K562 (cell line): ENCODE data around the gene CAGE1. TPM values are rescaled to one million over a fixed set of nuclear protein-coding genes. Genes with fewer than 3 reads are reported as not detected.

Experiments used
- ATAC-seq: fragments of 200-7000 bp; cut with Tn5 transposase; 3 replicates; pipeline ENCODE4 v1.9.1; 2020; ENCODE audit warnings: moderate library complexity
- BruUV-seq: library from RNA; stranded (reverse); fragments of 400-500 nt; replicated peaks from 2 replicates; lab custom pipeline; 2021; lab: Mats Ljungman, UMichigan
- CTCF ChIA-PET: fragments of 300-600 bp; formaldehyde crosslinking; extraction: SDS; loops from one replicate; lab custom pipeline; 2021; ENCODE audit warnings: low intra/inter-chr PET ratio; lab: Yijun Ruan, JAX
- POLR2A ChIA-PET: fragments of 300-600, 350-650 bp; sonication (Branson Sonifier 250); formaldehyde crosslinking; extraction: SDS; loops from one replicate; lab custom pipeline; 2021; ENCODE audit warnings: antibody characterized with exemption, inconsistent platforms; lab: Yijun Ruan, JAX
- DNase-seq, 4 experiments: peaks; one replicate each; pipeline versions ENCODE4 v3.0.0 to v3.0.0-alpha.2; 2011 to 2018; ENCODE audit warnings: low spot score in 3 of 4, mixed read lengths in 3 of 4; ENCODE audit errors: extremely low read depth in 1 of 4
- FAIRE-seq: peaks from 2 replicates; lab custom pipeline; 2011; peaks lifted over from hg19 to GRCh38; lab: Jason Lieb, UNC
- H2AFZ ChIP-seq: 2 replicates; pipeline ENCODE4 v1.6.0; 2011; ENCODE audit warnings: low read depth, low read length, control low read depth, inconsistent platforms
- H3K27ac ChIP-seq: fragments of 200-600 bp; 3 replicates; pipeline ENCODE4 v1.8.0; 2011; ENCODE audit warnings: low read depth, mild to moderate bottlenecking, control low read depth, inconsistent platforms, low read length, moderate library complexity, mixed read lengths; ENCODE audit errors: extremely low read depth
- H3K27me3 ChIP-seq, 2 experiments: fragments of 300-600 bp in 1 of 2; 2 replicates in 1 of 2; 3 replicates in 1 of 2; pipeline versions ENCODE4 v1.6.0 to v1.8.0; 2011; ENCODE audit warnings: inconsistent platforms in 2 of 2, low read length in 2 of 2, mild to moderate bottlenecking in 1 of 2, mixed read lengths in 1 of 2, moderate library complexity in 1 of 2; ENCODE audit not compliant: control insufficient read depth in 2 of 2, insufficient read depth in 2 of 2
- H3K36me3 ChIP-seq: fragments of 300-600 bp; 3 replicates; pipeline ENCODE4 v1.8.0; 2011; ENCODE audit warnings: mild to moderate bottlenecking, low read length, inconsistent platforms; ENCODE audit not compliant: control insufficient read depth, insufficient read depth
- H3K4me1 ChIP-seq, 2 experiments: fragments of 200-600 bp in 1 of 2; replicated peaks in 1 of 2; 2 replicates in 1 of 2; 3 replicates in 1 of 2; pipeline versions ENCODE4 v1.5.1 to v1.8.0; 2011; ENCODE audit warnings: inconsistent platforms in 2 of 2, low read length in 2 of 2, mild to moderate bottlenecking in 1 of 2, mixed read lengths in 1 of 2, moderate library complexity in 1 of 2; ENCODE audit not compliant: control insufficient read depth in 2 of 2, insufficient read depth in 2 of 2
- H3K4me2 ChIP-seq: 2 replicates; pipeline ENCODE4 v1.6.1; 2011; ENCODE audit warnings: low read length, control low read depth, inconsistent platforms, mixed read lengths; ENCODE audit not compliant: insufficient read depth
- H3K4me3 ChIP-seq: fragments of 200-600 bp; sonication (generic), shearing (Covaris generic); 2 replicates; pipeline ENCODE4 v1.5.1; 2016; ENCODE audit warnings: control low read depth, inconsistent platforms
- H3K79me2 ChIP-seq: fragments of 200-600 bp; 3 replicates; pipeline ENCODE4 v1.8.0; 2011; ENCODE audit warnings: low read length, inconsistent platforms; ENCODE audit not compliant: control insufficient read depth, insufficient read depth
- H3K9ac ChIP-seq, 2 experiments: 2 replicates each; pipeline versions ENCODE4 v1.6.0 to v1.6.1; 2011; ENCODE audit warnings: low read depth in 2 of 2, low read length in 2 of 2, control low read depth in 1 of 2, inconsistent platforms in 1 of 2, mild to moderate bottlenecking in 1 of 2, mixed read lengths in 1 of 2; ENCODE audit not compliant: insufficient read depth in 1 of 2
- H3K9me1 ChIP-seq: one replicate; pipeline ENCODE4 v1.6.0; 2011; ENCODE audit warnings: inconsistent platforms, mild to moderate bottlenecking, low read length, moderate library complexity; ENCODE audit not compliant: control insufficient read depth, insufficient read depth
- H3K9me3 ChIP-seq: replicated peaks from 2 replicates; pipeline ENCODE4 v1.5.1; 2011; ENCODE audit warnings: low read depth, low read length, inconsistent platforms; ENCODE audit not compliant: control insufficient read depth, insufficient read depth
- H4K20me1 ChIP-seq: replicated peaks from 2 replicates; pipeline ENCODE4 v1.6.1; 2011; ENCODE audit warnings: low read length, inconsistent platforms, mixed read lengths; ENCODE audit not compliant: control insufficient read depth, insufficient read depth
- EZH2 ChIP-seq: IDR thresholded peaks from 2 replicates; pipeline ENCODE4 v1.6.1; 2012; ENCODE audit warnings: low read depth, mild to moderate bottlenecking, inconsistent platforms, low read length, borderline replicate concordance
- HSF4 ChIP-seq: fragments of 250-450 bp; sonication (Bioruptor Pico); IDR thresholded peaks from 2 replicates; pipeline ENCODE4 v2.1.2; 2022; ENCODE audit warnings: mild to moderate bottlenecking, moderate library complexity, borderline replicate concordance
- NFE2L1 ChIP-seq: fragments of 450-650 bp; IDR thresholded peaks from 2 replicates; pipeline ENCODE4 v1.6.1; 2016; ENCODE audit warnings: missing genetic modification characterization, low read depth, mild to moderate bottlenecking, missing compliant biosample characterization, moderate library complexity, borderline replicate concordance
- TCF7 ChIP-seq: sonication (generic); IDR thresholded peaks from 2 replicates; pipeline ENCODE4 v1.6.1; 2016; ENCODE audit warnings: antibody characterized with exemption, borderline replicate concordance
- ZNF124 ChIP-seq: sonication (generic); formaldehyde crosslinking; IDR thresholded peaks from 2 replicates; pipeline ENCODE4 v1.8.1; 2022; ENCODE audit warnings: missing genetic modification reagents
- ZNF740 ChIP-seq, 3 experiments: fragments of 200-800 bp in 1 of 3; sonication (Bioruptor generic) in 1 of 3; sonication (generic) in 1 of 3; formaldehyde crosslinking in 1 of 3; IDR thresholded peaks; 2 replicates each; pipeline versions ENCODE4 v1.6.1 to v1.8.0; 2016 to 2022; ENCODE audit warnings: mild to moderate bottlenecking in 2 of 3, missing compliant biosample characterization in 2 of 3, missing genetic modification characterization in 2 of 3, missing genetic modification reagents in 1 of 3
- WGBS: fragments of 100-300 bp; shearing (Covaris generic); methylation state at CpG from one replicate; pipeline ENCODE4 v1.1.6; 2016; ENCODE audit warnings: low coverage, mixed read lengths; ENCODE audit not compliant: insufficient coverage; ENCODE audit errors: missing lambda C conversion rate; 5-methylcytosine and 5-hydroxymethylcytosine counted together
- in situ Hi-C: fragments of 300-500 bp; cut with MboI; formaldehyde crosslinking; loops from 4 replicates; pipeline ENCODE4 v1.15.0; 2018; ENCODE audit warnings: inconsistent platforms, mixed read lengths
- intact Hi-C: fragments of 100-400 bp; cut with micrococcal nuclease; formaldehyde crosslinking; loops from 2 replicates; pipeline ENCODE4 v1.14.2; 2022
- polyA plus RNA-seq, 8 experiments: library from polyadenylated mRNA; depleted of rRNA in 4 of 8; stranded (reverse) in 5 of 8; unstranded in 3 of 8; fragments of >200 nt; fragmentation: Nextera tagmentation in 2 of 8; fragmentation: Illumina TruSeq in 1 of 8; extraction: Ambion mirVana in 2 of 8; extraction: Trizol in 1 of 8; gene quantifications; 2 replicates each; pipeline versions ENCODE4 v1.2.1 to v1.2.3, GENCODE V29; 2011 to 2014; ENCODE audit warnings: inconsistent platforms in 1 of 8, missing spikeins in 1 of 8
- total RNA-seq, 7 experiments: library from RNA; depleted of rRNA in 6 of 7; stranded (reverse); fragments of >200 nt in 6 of 7; fragmentation: Illumina TruSeq in 2 of 7; extraction: Trizol in 2 of 7; gene quantifications; 2 replicates each; pipeline versions ENCODE4 v1.2.1 to v1.2.3, GENCODE V29; 2011 to 2021; ENCODE audit warnings: low replicate concordance in 1 of 7

Gene CAGE1
- total and polyA plus RNA-seq, 9 of the 15 experiments (the other 6 are each of a cell fraction or from before 2014, with no cell fraction given): 0.13 to 0.33 (median 0.18) TPM; not detected in 4

DNA sequence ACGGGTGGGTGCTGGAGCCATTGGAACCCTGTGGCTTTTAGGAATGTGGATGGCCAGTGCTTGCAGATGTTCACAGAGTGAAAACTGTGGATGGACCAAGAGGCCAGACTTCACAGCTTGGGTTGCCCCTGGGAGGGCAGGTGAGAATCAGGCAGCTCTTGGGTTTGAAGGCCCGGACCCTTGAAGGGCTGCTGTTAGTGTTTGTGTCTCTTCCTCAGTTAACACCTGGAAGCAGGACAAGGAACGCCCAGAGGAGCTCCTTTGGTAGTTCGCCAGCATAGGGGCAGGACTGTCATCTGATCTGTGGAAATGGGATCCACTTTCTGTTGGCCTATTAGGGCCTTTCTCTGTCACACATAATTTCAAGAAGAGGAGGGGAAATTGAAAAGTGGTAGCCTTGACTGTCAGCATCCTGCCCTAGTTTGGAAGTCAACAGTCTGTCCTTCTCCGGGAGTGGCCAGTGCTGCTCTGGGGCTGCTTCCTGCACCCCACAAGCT is 43.6 kb upstream of the CAGE1 start:
- Histone ChIP-seq H3K4me3 (no peak overlapping the region), H3K4me1 (peaks cover 0 to 8% of the 10 kb centered on the region in 2 experiments; a peak in 3 of 5 replicates), H4K20me1 (no peaks in the 10 kb centered on the region), H3K9me1 (no peaks in the 10 kb centered on the region), H2AFZ (no peak overlapping the region), H3K9me3 (peaks cover 2% of the 10 kb centered on the region; the same call in 1 of the 2 replicates), H3K36me3 (no peaks in the 10 kb centered on the region), H3K27me3 (peaks cover 22 to 49% of the 10 kb centered on the region in 2 experiments; a peak in 4 of 5 replicates), H3K9ac (no peak overlapping the region), H3K79me2 (no peaks in the 10 kb centered on the region), H3K27ac (no peak overlapping the region), H3K4me2 (no peak overlapping the region)
- DNase-seq: no peak
- ChIA-PET POLR2A (interaction anchor here (1.1 kb wide), 1 partner anchor 13 kb away, joined by 3 read pairs; no protein-coding TSS in a partner anchor), CTCF (no interaction called here)
- in situ Hi-C loops: no loop called here
- intact Hi-C loops: no loop called here
- TF ChIP-seq NFE2L1 (tag) (no peak), ZNF740 (CRISPR knock-in tag; IDR thresholded peaks at IDR 0.05) (no peak), ZNF740 (tag; IDR thresholded peaks at IDR 0.05) (no peak), TCF7 (no peak), ZNF124 (CRISPR knock-in tag) (no peak), EZH2 (no peak), HSF4 (CRISPR knock-in tag) (no peak)
- FAIRE-seq: no peak
- 8% methylated on average over 5 of the region's 5 CpGs for WGBS
- BruUV-seq: no TSS peak
- ATAC-seq: no peak
